Endothelial cell (in vitro differentiated cells): ENCODE results near the gene GRK1. TPM values are rescaled to one million over a fixed set of nuclear protein-coding genes. Genes with fewer than 3 reads are reported as not detected.

ENCODE experiments used
- DNase-seq: peaks from one replicate; pipeline ENCODE4 v3.0.0; 2021; ENCODE audit warnings: low spot score
- H3K27ac Mint-ChIP-seq: one replicate; pipeline ENCODE4 v1.8.0; 2021; ENCODE audit warnings: mixed read lengths, inconsistent platforms; ENCODE audit not compliant: unreplicated experiment
- H3K27me3 Mint-ChIP-seq: one replicate; pipeline ENCODE4 v1.8.0; 2021; ENCODE audit warnings: mild to moderate bottlenecking, moderate library complexity, mixed read lengths, inconsistent platforms; ENCODE audit not compliant: unreplicated experiment
- H3K36me3 Mint-ChIP-seq: one replicate; pipeline ENCODE4 v1.8.0; 2021; ENCODE audit warnings: mild to moderate bottlenecking, low read depth, mixed read lengths, inconsistent platforms; ENCODE audit not compliant: unreplicated experiment
- H3K4me1 Mint-ChIP-seq: one replicate; pipeline ENCODE4 v1.8.0; 2021; ENCODE audit warnings: mild to moderate bottlenecking, mixed read lengths, inconsistent platforms; ENCODE audit not compliant: unreplicated experiment
- H3K4me3 Mint-ChIP-seq: one replicate; pipeline ENCODE4 v1.8.0; 2021; ENCODE audit warnings: mild to moderate bottlenecking, mixed read lengths, inconsistent platforms; ENCODE audit not compliant: unreplicated experiment
- H3K9me3 Mint-ChIP-seq: one replicate; pipeline ENCODE4 v1.8.0; 2021; ENCODE audit warnings: mixed read lengths, inconsistent platforms; ENCODE audit not compliant: unreplicated experiment
- CTCF ChIP-seq: fragments of 200-600 bp; sonication (generic); IDR thresholded peaks from one replicate; pipeline ENCODE4 v1.5.0; 2021; ENCODE audit warnings: antibody characterized with exemption; ENCODE audit not compliant: unreplicated experiment
- total RNA-seq: library from RNA; stranded (reverse); fragmentation: NEBNext Ultra II Directional; extraction: Animal tissue kit (Norgen Biotek cat#: 25700); gene quantifications from one replicate; pipeline ENCODE4 v1.2.1, GENCODE V29; 2021; ENCODE audit not compliant: unreplicated experiment

The GRK1 gene
- total RNA-seq, 1 donor from 2014 or later, result 0.54 TPM

GRCh38 chr13:113739527-113740285 lies 72.7 kb downstream of the GRK1 start:
- Mint-ChIP-seq H3K27ac (no peak overlapping the region), H3K4me1 (peaks cover 5% of the 10 kb centered on the region), H3K27me3 (peaks cover 11% of the 10 kb centered on the region), H3K36me3 (peaks cover 1% of the 10 kb centered on the region), H3K9me3 (no peaks in the 10 kb centered on the region), H3K4me3 (no peak overlapping the region)
- TF ChIP-seq CTCF, result no peak
- DNase-seq, result no peak

GRCh38 chr13:113740286-113740556 lies 73.2 kb downstream of the GRK1 start:
- H3K4me3 Mint-ChIP-seq, result no peak overlapping the region
- peaks cover 4% of the 10 kb centered on the region for H3K36me3 Mint-ChIP-seq
- peaks cover 5% of the 10 kb centered on the region for H3K4me1 Mint-ChIP-seq
- no peaks in the 10 kb centered on the region for H3K9me3 Mint-ChIP-seq
- peaks cover 9% of the 10 kb centered on the region for H3K27me3 Mint-ChIP-seq
- DNase-seq, result no peak
- TF ChIP-seq CTCF, result no peak
- H3K27ac Mint-ChIP-seq, result no peak overlapping the region

GRCh38 chr13:113740661-113741060 lies 73.6 kb downstream of the GRK1 start:
- no peaks in the 10 kb centered on the region for H3K9me3 Mint-ChIP-seq
- peaks cover 4% of the 10 kb centered on the region for H3K36me3 Mint-ChIP-seq
- TF ChIP-seq CTCF, result no peak
- H3K27me3 Mint-ChIP-seq, result peaks cover 9% of the 10 kb centered on the region
- H3K4me3 Mint-ChIP-seq, result no peak overlapping the region
- no peak overlapping the region for H3K27ac Mint-ChIP-seq
- DNase-seq, result no peak
- H3K4me1 Mint-ChIP-seq, result peaks cover 5% of the 10 kb centered on the region

GRCh38 chr13:113741191-113741668 lies 74.2 kb downstream of the GRK1 start:
- no peak overlapping the region for H3K27ac Mint-ChIP-seq
- H3K4me3 Mint-ChIP-seq, result no peak overlapping the region
- peaks cover 11% of the 10 kb centered on the region for H3K27me3 Mint-ChIP-seq
- no peaks in the 10 kb centered on the region for H3K9me3 Mint-ChIP-seq
- no peak for TF ChIP-seq CTCF
- no peak for DNase-seq
- H3K4me1 Mint-ChIP-seq, result peaks cover 5% of the 10 kb centered on the region
- peaks cover 4% of the 10 kb centered on the region for H3K36me3 Mint-ChIP-seq

- no peak overlapping the region for H3K4me3 Mint-ChIP-seq
- no peak for TF ChIP-seq CTCF
- H3K27ac Mint-ChIP-seq, result no peak overlapping the region
- peaks cover 13% of the 10 kb centered on the region for H3K27me3 Mint-ChIP-seq
- H3K9me3 Mint-ChIP-seq, result no peaks in the 10 kb centered on the region
- peak; percentile 37 for DNase-seq
- H3K36me3 Mint-ChIP-seq, result peaks cover 4% of the 10 kb centered on the region
- peaks cover 5% of the 10 kb centered on the region for H3K4me1 Mint-ChIP-seq
Observed at GRCh38 chr13:113742000-113742441, 75.0 kb downstream of the GRK1 start.
